ENCODE data around the gene CHD3.

CHD3 gene

GRCh38 chr17:7888184-7888920 is at the start of gene CHD3:
TSS of gene CHD3 (plus strand) at chr17:7888789. CDS start at chr17:7889001, 212 bp downstream.
- DNase-seq, result peak; percentile 76

GRCh38 chr17:7839190-7839875 is 49.3 kb upstream of the CHD3 start:
- DNase-seq, result no peak

- DNase-seq, result peak; percentile 8
Measured at GRCh38 chr17:7839876-7840261, 48.7 kb upstream of the CHD3 start.

- no peak for DNase-seq
Measured at GRCh38 chr17:7840441-7840840, 48.1 kb upstream of the CHD3 start.

- DNase-seq, result no peak
Measured at GRCh38 chr17:7840875-7841274, 47.7 kb upstream of the CHD3 start.

GRCh38 chr17:7841396-7841914 is 47.1 kb upstream of the CHD3 start:
- DNase-seq, result peak; percentile 61

GRCh38 chr17:7841915-7842379 is 46.6 kb upstream of the CHD3 start:
- peak; percentile 89 for DNase-seq

GRCh38 chr17:7842380-7843256 is 46.0 kb upstream of the CHD3 start:
- peak; percentile 34 for DNase-seq

- DNase-seq, result no peak
Measured at GRCh38 chr17:7843257-7843535, 45.4 kb upstream of the CHD3 start.

- peak; percentile 73 for DNase-seq
Measured at GRCh38 chr17:7843536-7844291, 44.9 kb upstream of the CHD3 start.

- DNase-seq, result peak; percentile 92
Measured at GRCh38 chr17:7844292-7845154, 44.1 kb upstream of the CHD3 start.

- DNase-seq, result no peak
Measured at GRCh38 chr17:7845359-7846062, 43.1 kb upstream of the CHD3 start.

GRCh38 chr17:7846063-7846735 is 42.4 kb upstream of the CHD3 start:
- DNase-seq, result no peak

GRCh38 chr17:7846765-7847661 is 41.6 kb upstream of the CHD3 start:
- no peak for DNase-seq

- no peak for DNase-seq
Measured at GRCh38 chr17:7848131-7848579, 40.4 kb upstream of the CHD3 start.

GRCh38 chr17:7848739-7849129 is 39.9 kb upstream of the CHD3 start:
- no peak for DNase-seq

- no peak for DNase-seq
Measured at GRCh38 chr17:7849130-7849750, 39.3 kb upstream of the CHD3 start.

GRCh38 chr17:7849751-7850504 is 38.7 kb upstream of the CHD3 start:
- DNase-seq, result no peak

All from DMS79 treated with DMSO at 0.1 percent for 48 hours (cell line).